Kidney tubule cell (primary cell): ENCODE measurements around the gene ZNF837.

Experiments
- DNase-seq: peaks from one replicate; pipeline ENCODE4 v3.0.0-alpha.2; 2018; ENCODE audit warnings: low spot score

The ZNF837 gene

DNA sequence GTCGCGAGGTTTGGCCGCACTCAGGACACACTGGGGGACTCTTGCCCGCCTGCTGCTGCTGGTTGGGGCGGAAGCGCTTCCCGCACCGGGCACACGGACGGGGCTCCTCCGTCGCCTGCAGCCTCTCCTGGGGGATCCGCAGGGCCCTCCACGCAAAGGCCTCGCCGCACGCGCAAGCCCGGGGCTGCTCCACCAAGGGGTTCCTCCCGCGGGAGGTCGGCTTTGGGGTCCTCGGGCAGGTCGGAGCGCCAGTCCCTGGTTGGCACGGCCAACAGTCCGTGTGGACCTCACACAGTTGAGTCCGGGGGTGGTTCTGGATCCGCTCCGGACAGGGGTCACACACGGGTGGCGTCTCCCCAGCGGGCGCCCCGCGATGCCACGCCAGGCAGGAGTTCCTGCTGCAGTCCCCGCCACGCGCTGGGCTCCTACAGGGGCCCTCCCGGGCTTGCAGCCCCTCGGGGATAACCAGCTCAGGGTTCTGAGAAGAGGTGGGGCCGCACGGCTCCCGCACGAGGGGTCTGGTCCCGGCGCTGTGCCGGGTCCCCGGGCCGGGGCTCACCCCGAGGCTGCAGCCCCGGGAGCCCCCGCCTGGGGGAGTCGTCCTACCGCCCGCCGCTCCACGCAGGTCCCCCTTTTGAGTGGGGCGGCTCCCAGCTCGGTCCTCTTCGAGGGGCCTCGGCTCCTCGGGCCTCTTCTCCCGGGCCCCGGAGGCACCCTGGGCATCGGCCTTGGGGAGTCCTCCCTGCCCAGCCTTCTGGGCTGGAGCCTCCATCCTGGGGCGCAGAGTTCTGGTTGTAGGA is 12.1 kb downstream of the ZNF837 start:
- no peak for DNase-seq

DNA sequence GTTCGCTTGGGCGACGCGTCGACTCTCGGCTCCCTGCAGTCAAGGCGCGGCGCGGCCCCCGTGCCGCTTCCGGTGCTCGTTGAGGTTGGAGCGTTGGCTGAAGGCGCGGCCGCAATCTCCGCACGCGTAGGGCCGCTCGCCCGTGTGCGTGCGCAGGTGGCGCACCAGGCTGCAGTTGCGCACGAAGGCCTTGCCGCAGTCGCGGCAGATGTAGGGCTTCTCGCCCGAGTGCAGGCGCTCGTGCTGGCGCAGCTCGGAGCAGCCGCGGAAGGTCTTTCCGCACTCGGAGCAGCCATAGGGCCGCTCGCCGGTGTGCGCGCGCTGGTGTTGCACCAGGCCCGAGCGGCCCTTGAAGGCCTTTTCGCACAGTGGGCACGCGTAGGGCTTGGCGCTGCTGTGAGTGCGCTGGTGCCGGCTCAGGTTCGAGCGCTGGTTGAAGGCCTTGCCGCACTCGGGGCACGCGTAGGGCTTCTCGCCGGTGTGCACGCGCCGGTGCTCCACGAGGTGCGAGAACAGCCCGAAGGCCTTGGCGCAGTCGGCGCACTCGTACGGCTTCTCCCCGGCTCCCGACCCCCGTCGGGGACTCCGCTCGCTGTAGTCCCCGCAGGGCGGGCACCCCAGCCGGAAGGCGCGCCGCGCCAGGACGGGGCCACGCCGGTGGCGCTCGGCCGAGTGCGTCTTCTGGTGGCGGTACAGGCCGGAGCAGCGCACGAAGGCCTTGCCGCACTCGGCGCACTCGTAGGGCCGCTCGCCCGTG is 13.0 kb downstream of the ZNF837 start:
- DNase-seq, result no peak

DNA sequence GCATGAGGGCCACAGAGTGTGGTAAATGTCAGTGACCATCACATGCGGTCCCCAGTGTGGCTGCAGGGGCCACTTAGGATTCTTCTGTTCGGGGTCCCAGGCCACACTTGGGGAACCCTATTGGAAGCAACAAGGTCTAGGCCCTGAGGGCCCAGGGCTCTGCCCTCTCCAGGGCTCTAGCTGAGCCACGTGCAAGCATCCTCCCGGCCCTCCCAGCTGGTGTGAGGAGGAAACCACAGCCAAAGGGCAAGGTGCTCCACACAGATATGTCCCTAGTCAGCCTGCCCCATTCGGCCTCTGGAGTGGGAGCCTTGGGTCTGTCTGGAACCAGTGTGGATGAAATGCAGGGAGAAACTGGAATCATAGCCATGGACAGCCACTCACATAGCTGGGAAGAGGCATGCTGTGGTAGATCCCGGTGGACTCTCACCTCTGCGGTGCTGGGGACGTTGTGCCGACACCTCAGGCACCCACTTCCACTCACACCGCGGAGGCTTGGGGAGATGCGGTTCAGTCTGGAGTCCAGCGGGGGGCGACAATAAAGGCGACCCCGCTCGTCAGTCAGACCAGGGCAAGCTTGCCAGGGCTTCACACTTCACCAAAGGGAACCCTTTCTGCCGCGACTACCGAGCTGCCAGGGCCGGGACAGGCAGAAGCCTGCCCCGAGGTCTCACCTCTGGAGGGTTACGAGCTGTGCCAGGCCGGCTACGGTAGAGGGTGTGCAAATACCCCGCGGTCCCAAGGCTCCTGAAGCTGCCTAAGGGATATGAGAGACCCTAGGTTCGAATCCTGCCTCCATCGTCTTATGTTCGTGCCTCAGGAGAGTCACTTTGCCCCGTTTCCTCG is 14.0 kb downstream of the ZNF837 start:
- no peak for DNase-seq

DNA sequence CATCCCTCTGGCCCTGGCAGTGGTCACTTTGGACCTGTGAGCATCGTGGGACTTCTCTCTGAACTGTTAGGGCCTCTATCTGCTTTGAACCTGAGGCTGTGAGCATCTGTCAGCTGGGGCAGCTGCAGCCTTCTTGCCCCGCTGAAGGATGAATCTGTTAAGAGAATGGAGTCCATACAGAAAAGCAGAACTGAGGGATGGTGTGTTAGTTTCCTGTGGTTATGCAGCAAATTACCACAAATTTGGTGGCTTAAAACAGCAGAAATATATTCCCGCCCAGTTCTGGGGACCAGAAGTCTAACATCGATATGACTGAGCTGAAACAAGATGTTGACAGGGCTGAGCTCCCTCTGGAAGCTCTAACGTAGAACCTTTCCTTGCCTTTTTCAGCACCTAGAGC is 16.7 kb downstream of the ZNF837 start:
- no peak for DNase-seq

DNA sequence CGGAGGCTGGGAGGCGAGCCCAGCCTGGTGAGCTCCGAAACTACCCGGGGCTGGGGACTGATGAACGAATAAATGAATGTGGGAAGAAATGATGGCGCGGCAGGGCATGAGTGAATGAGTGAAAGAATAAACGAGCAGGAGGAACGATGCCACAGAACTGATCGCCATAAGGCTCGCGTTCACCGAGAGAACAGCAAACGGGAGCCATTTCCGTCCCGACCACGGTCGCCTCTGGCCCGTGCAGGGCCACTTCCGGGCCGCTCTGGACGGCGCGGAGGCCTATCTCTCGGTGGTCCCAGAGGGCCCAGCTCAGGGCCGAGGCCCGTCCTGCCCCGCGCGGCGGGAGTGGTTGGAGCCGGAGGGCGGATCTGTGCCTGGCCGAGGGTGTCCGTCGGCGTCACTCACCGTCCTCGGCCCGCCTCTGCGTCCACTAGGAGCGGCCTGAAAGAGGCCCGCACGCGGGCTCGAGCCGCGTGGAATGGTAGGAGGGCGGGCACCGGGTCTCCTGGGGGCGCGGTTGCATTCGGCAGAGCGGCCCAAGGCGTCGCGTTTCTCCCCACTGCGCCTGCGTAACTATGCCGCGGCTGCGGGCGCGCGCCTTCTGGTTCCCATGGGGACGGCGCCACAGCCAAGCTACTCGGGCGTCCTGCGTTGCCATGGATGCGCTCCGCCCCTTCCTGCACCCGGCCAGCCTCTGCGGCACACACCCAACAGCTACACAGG is 18.4 kb downstream of the ZNF837 start, which contains the start of gene ZNF497:
Gene ZNF497 (minus strand): TSS at position 480 of the 723 bp plus-strand sequence. CDS start 5,116 bp downstream, outside the sequence.
- DNase-seq, result peak; percentile 97

DNA sequence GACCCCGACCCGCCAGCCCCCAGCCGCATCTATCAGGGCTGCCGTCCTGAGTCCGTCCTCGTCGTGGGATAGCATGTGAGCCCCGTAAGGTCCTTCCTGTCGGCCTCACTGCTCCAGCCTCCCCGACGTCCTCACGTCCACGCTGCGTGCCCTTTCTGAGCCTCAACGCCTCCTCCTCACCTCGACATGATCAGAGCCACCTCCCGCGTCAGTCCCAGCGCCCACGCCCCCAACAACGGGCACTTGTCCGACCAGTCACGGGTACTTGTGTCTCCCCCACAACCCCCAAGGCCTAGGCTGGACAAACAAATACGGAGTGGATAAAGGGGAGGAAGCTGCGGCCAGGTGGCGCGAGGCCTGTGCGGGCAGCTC is 18.9 kb downstream of the ZNF837 start:
- DNase-seq, result peak; percentile 60

DNA sequence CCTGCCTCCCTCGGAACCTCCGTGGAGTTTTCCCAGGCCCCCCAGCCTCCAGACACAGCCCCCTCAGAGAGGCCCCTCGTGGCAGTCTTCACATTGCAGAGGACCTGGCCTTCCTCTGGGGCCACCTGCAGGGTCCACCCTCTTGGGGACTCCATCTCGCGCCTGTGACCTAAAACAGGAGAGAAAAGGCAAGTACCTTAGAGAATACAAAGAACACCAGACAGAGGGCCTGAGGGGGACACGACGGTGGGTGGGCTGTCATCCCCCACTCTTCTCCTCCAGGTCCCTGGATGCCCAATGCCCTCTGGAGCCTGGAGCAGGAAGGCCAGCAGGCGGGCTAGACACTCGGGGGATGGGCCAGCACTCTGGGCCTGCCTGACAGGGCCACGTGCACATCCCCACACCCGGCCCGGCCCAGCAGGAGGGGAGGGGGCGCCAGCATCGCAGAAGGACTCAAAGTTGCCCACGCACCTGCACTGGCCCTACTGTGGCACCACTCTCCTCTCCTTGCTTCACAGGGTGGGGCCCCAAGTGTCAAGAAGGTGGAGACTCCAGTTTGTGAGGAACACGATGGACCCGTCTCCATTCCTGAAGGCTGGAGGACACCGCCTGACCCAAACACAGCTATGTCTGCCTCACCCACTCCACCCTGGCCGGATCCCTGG is 23.2 kb downstream of the ZNF837 start:
- no peak for DNase-seq

DNA sequence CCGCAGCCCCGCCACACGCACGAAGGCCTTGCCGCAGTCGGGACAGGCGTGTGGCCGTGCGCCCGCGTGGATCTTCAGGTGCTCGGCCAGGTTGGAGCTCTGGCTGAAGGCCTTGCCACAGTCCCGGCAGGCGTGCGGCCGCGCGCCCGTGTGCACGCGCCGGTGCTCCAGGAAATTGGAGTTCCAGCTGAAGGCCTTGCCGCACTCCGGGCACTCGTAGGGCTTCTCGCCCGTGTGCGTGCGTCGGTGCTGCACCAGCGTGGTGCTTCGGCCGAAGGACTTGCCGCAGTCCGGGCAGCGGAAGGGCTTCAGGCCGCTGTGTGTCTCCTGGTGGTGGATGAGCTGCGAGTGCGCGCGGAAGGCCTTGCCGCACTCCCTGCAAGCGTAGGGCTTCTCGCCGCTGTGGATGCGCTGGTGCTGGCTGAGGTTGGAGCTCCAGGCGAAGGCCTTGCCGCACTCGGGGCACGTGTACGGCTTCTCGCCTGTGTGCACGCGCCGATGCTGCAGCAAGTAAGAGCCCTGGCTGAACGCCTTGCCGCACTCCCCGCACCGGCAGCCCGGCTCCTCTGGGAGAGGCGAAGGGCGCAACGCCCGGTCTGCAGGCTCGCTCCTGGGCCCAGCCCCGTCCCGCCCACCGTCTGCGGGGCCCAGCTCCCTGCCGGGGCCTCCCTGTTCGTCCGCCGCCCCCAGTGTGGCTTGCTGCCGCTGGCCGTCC is 23.9 kb downstream of the ZNF837 start:
- no peak for DNase-seq

DNA sequence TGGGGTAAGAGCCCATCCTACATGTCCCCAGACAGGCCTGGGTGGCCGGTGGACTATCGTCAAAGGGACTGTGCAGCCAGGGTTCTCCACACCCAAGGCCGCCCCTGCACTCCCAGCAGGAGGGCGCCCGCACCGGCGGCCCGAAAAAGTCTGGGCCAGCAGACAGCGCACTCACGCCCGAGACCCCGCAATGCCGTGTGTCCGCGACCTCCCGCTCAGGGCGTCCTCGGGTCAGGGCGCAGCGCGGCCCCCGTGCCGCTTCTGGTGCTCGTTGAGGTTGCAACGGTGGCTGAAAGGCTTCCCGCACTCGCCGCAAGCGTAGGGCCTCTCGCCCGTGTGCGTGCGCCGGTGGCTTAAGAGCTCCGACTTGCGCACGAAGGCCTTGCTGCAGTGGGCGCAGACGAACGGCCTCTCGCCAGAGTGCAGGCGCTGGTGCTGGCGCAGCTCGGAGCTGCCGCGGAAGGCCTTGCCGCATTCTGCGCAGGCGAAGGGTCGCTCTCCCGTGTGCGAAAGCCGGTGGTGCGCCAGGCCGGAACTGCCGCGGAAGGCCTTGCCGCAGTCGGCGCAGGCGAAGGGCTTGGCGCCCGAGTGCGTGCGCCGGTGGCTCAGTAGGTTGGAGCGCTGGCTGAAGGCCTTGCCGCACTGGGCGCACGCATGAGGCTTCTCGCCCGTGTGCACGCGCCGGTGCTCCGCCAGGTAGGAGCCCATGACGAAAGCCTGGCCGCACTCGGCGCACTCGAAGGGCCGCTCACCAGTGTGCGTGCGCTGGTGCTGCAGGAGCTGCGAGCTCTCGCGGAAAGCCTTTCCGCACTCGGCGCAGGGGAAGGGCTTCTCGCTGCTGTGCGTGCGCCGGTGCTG is 24.7 kb downstream of the ZNF837 start:
- no peak for DNase-seq

DNA sequence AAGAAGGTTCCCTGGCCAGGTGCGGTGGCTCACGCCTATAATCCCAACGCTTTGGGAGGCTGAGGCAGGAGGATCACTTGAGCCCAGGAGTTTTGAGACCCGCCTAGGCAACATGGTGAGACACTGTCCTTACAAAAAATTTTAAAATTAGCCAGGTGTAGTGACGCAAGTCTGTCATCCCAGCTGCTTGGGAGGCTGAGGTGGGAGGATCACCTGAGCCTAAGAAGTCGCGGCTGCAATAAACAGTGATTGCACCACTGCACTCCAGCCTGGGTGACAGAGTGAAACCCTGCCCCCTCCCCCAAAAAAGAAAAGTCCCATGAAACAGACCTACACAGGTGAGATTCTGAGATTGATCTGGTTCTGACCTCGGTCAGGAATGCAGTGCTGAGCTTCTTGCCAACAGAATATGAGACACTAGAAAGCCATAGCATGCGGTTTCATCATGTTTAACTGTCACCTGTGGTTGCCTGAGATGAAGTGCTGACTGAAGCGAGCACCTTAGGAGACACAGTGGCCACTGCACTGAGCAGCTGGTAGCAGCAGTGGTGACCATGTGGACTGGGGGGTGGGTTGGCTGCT is 25.5 kb downstream of the ZNF837 start:
- no peak for DNase-seq

DNA sequence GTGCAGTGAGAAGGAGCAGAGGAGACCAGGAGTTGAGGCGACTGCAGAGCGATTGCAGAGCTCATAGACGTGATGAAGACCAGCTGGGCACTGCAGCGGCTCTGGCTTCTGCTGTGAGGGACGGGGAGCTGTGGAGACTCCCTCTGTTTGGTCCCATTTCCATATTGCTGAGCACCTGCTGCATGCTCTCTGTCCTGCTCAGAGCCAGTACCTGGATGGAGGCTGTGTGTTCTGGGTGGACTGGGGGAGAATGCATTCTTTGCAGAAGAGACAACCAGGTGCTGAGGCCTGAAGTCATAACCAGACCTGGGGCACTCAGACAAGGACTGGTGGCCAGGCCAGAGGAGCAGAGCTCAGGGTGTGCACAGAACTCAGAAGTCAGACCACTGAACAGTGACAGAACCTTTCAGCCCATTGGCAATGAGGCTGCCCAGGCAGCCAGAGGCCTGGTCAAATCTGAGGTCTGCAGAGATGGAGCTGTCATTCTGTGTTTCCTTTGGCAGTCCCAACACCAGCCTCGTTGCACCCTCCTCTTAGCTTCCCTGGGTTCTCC is 26.3 kb downstream of the ZNF837 start:
- no peak for DNase-seq

DNA sequence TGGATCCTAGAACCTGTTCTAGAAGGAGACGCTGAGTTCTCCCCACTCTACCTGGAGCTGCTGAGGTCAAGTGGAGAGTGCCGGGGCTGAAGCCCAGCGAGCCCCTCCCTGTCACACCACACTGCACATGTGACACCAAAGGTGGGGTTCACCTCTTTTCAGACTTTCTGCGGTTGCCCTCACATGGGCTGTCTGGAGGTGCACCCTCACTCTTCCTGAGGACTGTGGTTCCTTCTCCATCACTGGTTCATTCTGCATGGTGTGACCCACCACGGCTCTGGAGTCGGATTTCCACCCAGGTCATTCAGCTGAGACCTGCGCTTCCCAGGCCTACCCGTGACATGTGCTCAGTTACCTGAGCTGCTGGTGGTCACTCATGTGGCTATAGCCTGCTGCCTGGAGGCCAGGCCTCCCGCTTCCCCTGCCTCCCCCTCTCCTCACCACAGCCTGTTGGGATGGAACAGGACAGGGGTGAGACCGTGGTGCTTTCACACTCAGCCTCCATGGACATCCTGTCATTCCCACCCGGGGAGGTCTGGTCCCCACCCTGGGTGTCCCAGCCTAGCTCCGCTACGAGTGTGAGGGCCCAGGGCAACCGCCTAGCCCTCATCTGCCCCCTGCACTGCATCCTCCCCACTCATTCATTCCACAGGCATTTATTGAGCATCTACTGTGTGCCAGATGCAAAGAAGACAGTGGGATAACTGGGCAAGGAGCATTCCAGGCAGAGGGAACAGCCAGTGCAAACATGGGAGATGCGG is 26.9 kb downstream of the ZNF837 start:
- no peak for DNase-seq

DNA sequence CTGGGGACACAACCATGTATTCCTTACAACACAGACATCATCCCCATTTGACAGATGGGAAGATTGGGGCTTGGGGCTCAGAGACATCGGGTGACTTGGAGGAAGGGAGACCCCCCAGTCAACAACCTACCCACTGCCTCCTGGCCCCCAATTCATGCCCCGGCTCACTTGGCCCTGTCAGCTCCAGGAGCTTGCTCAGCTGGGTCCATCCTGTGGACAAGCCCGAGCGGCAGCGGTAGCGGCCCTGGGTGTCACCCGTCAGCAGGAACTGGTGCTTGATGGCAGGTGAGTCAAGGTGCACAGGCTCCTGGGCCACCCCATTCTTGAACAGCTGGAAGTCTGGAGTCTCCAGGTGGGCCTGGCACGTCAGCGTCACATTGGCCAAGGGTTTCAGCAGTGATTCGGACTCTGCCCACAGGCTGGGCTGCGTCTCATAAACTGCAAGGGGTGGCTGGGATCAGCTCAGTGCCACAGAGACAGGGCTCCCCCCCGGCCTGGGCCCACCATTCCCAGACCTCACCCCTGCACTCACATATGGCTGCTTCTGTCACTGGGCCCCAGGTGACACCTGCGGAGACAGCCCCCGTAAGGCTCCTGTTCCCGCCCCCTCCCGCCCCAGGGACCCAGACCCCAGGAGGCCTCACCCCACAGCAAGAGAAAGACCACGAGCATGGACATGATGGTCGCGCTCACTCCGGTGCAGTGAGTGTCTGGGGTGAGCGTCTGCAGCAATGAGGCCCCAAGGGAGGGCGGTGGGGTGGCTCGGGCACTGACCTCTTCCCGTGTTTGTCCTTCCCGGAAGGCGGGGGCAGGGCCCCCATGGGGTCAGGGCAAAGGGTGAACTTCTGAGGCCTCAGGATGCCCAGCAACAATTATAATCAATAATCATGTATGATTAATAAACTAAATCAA is 27.8 kb downstream of the ZNF837 start, which contains the start of gene A1BG:
Gene A1BG (minus strand): TSS at position 733 of the 912 bp plus-strand sequence. CDS start 55 bp downstream, at position 678.
- no peak for DNase-seq

DNA sequence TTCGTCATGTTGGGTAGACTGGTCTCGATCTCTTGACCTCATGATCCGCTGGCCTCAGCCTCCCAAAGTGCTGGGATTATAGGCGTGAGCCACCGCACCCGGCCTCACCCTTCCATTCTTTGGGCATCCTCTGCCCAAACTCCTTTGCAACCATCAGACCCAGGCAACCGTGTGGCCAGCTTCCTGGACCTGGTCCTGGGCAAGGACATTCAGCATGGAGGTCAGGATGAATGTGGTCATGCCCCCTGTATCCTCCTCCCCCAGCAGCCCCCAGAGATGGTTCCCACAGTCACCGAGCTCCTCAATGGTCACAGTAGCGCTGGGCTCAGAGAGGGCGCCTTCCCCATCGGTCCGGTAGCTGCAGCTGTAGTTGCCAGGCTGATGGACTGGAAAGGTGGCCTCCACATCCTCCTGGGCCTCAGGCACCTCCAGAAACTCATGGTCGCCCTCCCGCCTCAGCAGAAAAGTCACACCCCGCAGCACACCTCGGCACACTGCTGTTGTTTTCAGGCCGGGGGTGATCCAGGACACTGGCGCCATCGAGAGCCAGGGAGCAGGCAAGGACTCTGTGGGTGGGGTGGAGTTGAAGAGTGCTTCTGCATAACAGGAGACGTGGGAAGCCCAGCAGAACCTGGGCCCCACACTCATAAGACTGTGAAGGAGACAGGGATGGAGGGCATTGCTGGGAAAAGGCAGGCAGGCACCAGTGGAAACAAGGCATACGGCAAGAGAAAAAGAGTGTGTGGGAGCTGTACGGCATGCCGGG is 28.7 kb downstream of the ZNF837 start:
- DNase-seq, result no peak

DNA sequence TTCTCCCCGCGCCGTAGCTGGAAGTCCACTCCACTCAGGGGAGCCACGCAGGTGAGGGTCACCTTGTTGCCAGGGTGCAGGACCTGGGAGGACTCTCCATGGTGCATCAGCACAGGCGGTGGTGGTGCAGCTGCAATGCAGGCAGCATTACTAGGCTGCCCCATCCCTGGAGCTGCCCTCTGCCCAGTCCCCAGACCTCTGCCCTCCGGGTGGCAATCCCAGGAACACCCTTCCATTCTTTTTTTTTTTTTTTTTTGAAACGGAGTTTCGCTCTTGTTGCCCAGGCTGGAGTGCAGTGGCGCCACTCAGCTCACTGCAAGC is 29.3 kb downstream of the ZNF837 start:
- no peak for DNase-seq

DNA sequence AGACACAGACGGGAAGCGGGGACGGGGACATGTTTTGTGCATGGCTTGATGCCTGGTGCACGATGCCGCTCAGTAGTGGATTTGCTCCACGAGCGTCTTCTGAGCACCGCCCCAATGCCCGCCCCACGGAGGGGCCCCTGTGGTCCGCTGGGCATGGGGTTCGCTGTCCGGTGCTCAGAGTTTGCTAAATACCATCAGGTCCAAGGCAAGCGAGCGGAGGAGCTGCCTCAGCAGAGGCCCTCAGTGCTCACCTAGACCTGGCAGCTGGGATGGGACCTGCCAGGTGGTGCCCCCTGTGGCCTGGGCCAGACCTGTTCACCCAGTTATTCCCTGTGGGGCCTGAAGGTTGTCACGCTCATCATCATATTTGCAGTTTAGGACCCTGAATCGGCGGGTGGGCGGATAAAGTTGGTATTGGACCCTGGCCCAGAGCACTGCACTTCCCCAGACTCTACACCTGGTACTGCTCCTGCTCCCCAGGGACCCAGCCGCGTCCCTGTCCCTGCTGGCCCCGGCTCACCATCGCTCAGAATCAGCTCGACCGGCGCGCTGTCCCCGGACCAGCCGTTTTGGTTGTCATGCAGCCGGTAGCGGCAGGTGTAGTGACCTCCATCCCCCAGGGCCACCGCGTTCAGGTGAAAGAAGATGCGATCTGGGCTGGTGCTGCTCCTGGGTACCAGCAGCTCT is 29.8 kb downstream of the ZNF837 start:
- no peak for DNase-seq
